NK-92 treated with Interleukin-12 subunit alpha and Interleukin-12 subunit beta, amount 100 ng/mL, for 24 hours (cell line): ENCODE data around the gene BARX1.
"Not testable (repeated sequence)": the region's sequence is repeated elsewhere in the genome, so short reads cannot be mapped to it uniquely, and the experiment has no call there.

Source experiments
- DNase-seq: peaks from one replicate; lab custom pipeline; 2025; lab: John Stamatoyannopoulos, UW

BARX1 gene

GRCh38 chr9:93965830-93966577, 10.8 kb upstream of the BARX1 start:
- DNase-seq, result no peak

GRCh38 chr9:93964685-93965084, 9.5 kb upstream of the BARX1 start:
- DNase-seq, result no peak

DNA sequence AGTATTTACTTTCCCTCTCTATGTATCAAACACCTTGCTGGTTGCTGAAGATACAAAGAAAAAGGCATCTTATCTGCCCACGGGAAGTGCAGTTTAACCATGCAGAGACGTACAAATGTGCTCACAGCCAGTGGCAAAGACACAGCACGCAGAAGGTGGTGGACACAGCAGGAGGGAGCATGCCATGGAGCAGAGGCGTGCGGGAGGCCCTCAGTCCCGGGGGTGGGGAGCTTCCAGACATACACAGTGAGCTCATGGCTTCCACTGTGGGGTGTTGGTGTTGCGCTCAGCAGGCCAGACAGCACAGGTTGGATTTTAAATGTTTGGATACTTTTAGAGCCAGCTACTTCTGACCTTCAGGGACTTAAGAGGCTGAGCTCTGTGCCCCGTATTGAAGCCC, 8.8 kb upstream of the BARX1 start:
- DNase-seq, result no peak

DNA sequence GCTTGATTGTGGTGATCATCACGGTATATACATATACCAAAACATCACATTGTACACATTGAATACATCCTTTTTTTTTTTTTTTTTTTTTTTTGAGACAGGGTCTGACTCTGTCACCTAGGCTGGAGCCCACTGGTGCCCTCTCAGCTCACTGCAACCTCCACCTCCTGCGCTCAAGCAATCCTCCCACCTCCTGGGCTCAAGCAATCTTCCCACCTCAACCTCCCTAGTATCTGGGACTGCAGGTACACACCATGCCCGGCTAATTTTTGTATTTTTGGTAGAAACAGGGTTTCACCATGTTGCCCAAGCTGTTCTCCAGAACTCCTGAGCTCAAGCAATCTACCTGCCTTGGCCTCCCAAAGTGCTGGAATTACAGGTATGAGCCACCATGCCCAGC, 8.3 kb upstream of the BARX1 start:
- not testable (repeated sequence) for DNase-seq

DNA sequence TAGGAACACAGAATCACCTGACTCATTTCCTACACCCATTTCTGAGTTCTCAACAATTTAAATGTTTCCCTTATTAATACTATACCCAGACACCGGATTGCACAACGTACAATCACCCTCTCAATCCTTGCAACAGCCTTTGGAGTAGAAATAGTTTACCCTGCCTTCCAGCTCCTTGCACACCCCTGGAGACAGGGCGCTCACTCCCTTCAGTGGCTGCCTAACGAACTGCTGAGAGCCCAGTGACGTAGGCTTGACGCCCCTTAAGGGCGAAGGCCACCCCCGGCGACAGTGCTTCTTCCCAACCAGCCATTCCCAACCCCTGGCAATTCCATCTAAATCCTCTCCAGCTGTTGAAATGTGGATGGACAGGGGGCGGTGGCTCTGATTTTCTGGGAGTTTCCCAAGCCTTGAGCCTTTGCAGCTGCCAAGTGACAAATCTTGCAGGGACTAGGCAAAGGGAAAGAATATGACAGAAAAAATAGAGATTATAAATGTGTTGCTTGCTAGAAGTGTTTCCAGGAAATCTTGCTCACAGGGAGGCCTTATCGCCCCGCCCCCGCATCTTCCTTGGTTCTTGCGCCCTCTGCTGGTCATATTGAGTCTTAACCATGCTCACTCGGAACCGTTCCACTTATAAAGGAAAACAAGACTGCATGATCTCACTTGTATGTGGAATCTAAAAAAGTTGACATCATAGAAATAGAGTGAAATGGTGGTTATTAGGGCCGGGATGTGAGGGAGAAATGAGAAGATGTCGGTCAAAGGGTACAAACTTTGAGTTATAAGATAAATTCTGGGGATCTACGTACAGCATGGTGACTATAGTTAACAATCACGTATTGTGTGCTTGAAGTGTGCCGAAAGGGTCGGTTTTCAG, 7.6 kb upstream of the BARX1 start:
- peak; percentile 38 for DNase-seq

- DNase-seq, result no peak
These were observed 6.9 kb upstream of the BARX1 start for GRCh38 chr9:93962017-93962416.

DNA sequence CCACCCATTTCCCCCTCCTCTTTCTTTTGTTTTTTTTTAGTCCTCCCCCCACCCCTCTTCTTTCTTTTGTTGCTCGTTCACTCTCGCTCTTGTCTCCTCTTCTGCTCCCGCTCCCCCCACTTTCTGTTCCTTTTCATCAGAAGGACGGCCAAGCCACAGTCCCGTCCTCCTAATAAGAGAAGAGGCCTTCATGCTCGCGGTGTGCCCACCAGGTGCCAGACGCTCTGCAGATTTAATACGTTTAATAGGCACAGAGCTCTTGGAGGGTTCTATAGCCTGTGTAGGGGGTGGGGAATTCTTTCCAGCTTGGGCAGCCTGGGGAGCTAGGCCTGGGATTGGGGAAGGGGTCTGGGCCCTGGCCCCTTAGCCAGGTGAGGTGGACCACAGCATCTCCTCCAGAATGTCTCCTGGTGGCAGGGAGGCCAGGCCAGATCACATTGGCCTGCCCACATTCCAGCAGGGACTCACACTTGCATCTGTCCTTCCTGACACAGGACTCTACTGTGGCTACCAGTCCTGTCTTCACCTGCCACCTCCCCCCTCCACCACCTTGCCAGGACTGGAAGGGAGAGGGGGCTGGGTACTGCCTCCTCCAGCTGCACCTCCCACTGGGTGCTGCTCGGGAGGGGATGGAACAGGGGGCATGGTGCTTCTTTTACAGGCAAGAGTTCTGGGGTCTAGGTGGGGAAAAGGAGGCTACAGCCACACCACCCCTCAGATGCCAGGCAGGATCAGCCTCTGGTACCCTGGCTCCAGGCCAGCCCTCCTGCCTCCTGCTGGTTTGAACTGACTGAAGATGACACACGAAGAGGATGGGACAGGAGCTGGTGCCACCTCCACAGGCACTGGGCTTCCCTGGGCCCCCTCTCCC, 6.1 kb upstream of the BARX1 start:
- DNase-seq, result no peak

GRCh38 chr9:93960221-93960970, 5.2 kb upstream of the BARX1 start:
- no peak for DNase-seq

- DNase-seq, result no peak
These were observed 4.6 kb upstream of the BARX1 start for GRCh38 chr9:93959739-93960154.

- no peak for DNase-seq
These were observed 3.9 kb upstream of the BARX1 start for GRCh38 chr9:93958819-93959682.

DNA sequence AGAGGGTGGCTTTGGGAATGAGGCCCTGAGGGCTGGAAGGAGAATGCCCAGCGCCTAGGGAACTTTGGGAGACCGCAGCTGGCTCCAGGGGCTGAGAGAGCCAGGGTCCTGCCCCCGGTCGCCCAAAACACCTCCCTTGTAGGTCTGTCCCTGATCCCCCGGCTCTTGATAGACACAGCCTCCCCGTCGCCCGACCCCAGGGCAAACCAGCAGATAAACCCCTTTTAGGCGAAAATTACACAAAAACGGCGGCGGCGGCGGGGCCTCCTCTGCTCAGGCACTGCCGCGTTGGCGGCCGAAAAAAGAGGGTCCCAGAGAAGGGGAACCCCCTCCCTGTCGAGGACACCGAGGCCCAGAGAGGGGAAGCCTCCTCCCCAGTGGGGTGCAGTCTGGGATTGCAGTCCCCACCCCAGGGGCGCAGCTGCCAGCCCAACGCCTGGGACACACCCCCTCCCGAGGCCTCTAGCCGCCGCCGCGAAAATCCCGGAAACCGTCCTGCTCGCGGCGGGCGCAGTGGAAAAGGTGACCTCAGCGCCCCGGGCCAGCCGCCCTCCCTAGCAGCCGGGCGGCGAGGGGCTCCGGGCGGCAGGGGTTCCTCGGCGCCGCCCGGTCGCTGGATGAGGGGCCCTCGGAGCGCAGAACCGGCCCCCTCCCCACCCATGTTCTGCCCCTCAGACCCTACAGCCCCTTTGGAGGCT, 3.1 kb upstream of the BARX1 start:
- no peak for DNase-seq

DNA sequence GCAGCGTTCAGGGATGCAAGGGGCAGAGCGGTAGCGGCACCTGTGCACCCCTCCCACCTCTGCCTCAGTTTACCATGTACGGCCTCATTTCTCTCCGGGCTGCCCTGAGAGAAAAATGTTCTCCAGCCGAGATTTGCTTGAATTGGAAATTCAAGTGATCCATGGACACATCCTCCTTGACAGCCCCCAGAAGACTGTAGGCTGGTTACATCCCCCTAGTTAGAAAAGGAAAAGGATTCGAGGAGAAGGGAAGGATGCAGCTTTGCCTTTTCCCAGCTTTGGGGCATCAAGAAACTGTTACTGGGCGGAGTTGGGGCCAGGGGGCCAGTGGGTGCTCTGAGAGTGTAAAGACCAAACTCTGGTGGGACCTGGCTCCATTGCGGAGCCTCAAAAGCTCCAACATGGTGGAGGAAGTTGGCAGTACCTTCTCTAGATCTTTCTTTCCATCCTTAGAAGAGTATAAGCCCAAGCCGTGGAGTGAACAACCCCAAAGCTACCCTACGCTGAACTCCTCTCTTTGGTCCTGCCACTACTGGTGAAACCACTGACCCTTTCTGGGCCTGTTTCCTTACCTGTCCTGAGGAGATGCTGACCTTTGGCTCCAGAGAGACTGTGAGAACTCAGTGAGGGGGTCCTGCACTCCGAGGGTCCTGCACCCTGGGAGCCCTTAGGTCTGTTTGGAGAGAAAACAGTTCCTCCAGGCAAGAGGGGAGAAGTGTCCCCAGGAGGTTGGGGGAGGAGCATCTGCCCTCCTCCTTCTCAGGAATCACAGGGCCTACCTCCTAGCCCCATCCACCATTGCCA, 1.0 kb upstream of the BARX1 start:
- no peak for DNase-seq

GRCh38 chr9:93954434-93955061, 607 bp downstream of the BARX1 start:
- DNase-seq, result no peak

GRCh38 chr9:93953496-93954433, 1.4 kb downstream of the BARX1 start:
- DNase-seq, result no peak

GRCh38 chr9:93952784-93953495, 2.2 kb downstream of the BARX1 start:
- DNase-seq, result no peak

DNA sequence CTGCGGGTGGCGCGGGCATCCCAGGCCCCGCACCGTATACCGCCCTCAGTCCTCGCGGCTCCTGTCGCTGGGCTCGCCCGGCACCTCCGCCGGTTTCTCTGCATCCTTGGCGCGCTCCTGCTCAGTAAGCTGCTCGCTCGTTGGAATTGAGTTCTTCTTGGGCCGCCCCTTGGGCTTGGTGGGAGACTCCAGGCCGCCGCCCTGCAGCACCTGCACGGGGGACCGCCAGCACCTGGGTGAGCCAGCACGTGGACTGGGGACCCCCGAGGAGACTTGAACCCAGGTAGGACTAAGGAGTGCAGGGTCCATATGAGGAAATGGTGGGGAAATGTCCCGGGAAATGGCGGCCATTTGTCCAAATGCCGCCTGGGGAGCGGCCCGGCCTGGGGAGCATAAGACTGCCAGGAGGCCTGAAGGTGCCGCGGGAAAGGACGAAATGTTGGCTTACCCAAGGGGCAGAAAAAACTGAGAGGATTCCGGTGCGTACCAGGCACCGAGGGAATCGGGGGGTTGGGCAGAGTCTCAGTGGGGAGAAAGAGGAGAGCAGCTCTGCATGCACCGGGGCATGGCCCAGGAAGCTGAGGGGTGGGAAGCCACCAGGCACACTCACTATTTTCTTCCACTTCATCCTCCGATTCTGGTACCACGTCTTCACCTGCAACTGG, 2.9 kb downstream of the BARX1 start:
- DNase-seq, result no peak
